GM12872 (cell line): Measurements from ENCODE around the gene MFSD6.

Experiments used
- TF ChIP-seq, protein P1 (sequence below): IDR thresholded peaks from 3 replicates; pipeline ENCODE4 v1.5.1; 2011; ENCODE audit warnings: low read depth, mild to moderate bottlenecking, low read length, moderate library complexity; ENCODE audit not compliant: insufficient read depth

The MFSD6 gene

DNA sequence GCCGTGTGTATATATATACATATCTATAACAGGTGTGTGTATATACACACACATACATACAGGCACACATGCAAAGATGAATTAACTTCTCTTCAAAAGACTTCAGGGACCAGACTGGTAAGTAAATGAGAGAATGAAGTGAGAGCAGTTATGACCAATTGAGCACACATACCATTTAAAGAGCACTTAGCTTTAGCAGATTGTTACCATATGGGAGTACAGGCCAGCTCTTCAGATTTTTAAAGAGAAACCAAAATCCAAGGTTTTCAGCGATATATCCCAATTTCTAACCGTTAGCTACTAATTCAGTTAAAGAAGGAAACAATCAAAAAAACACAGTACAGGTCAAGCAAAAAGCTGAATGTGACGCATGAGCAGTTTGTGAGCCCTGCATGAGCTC is 41.1 kb upstream of the MFSD6 start:
- TF ChIP-seq, protein P1, sequence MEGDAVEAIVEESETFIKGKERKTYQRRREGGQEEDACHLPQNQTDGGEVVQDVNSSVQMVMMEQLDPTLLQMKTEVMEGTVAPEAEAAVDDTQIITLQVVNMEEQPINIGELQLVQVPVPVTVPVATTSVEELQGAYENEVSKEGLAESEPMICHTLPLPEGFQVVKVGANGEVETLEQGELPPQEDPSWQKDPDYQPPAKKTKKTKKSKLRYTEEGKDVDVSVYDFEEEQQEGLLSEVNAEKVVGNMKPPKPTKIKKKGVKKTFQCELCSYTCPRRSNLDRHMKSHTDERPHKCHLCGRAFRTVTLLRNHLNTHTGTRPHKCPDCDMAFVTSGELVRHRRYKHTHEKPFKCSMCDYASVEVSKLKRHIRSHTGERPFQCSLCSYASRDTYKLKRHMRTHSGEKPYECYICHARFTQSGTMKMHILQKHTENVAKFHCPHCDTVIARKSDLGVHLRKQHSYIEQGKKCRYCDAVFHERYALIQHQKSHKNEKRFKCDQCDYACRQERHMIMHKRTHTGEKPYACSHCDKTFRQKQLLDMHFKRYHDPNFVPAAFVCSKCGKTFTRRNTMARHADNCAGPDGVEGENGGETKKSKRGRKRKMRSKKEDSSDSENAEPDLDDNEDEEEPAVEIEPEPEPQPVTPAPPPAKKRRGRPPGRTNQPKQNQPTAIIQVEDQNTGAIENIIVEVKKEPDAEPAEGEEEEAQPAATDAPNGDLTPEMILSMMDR = no peak

- TF ChIP-seq, protein P1 = no peak
Observed at GRCh38 chr2:190369635-190370034, 38.5 kb upstream of the MFSD6 start.

GRCh38 chr2:190376083-190376482 is 32.1 kb upstream of the MFSD6 start:
- TF ChIP-seq, protein P1 = no peak

DNA sequence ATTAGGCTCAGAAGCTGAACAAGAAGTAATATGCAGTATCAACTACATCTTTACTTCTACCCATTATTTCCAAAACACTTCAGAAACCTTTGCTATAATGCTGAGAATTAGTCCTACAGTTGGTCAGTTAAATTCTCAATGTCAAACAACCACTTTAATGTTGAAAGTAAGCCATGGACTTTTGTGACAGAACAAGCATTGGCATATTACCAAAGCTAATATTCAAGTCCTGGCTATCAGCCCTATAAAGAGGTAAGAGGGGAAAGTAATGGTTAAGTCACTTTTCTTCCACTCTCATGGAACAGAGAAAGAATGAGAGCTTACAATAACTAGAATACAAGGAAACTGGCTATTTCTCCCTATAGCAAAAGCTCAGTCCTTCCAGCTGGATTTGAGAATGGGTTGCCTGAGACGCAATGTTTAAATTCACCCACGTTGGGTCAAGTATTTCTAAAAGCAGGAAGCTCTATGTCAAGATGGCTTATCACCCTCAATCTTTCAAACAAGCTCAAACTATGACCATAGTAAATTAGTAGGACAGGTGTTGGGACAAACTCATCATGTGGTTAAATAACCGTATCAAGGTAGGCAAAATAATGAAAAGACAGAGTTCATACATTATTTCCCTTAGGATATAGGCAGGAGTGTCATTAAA is 31.4 kb upstream of the MFSD6 start:
- TF ChIP-seq, protein P1 = no peak

DNA sequence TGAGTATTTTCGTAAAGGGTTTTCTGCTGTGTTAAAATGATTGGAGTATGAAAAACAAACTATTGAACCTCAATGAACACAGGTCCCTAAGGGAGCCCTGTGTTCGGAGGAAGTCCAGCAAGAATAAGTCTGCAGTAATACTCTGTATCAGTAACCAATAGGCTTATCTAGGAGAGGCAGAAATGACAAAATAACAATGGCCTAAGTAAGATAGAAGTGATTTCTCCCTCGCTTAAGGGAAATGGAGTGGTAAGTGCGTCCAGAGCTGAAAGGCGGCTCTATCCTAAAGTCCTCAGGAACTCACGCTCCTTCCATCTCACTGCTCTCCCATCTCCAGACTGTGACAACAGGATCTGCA is 29.3 kb upstream of the MFSD6 start:
- TF ChIP-seq, protein P1 = no peak

DNA sequence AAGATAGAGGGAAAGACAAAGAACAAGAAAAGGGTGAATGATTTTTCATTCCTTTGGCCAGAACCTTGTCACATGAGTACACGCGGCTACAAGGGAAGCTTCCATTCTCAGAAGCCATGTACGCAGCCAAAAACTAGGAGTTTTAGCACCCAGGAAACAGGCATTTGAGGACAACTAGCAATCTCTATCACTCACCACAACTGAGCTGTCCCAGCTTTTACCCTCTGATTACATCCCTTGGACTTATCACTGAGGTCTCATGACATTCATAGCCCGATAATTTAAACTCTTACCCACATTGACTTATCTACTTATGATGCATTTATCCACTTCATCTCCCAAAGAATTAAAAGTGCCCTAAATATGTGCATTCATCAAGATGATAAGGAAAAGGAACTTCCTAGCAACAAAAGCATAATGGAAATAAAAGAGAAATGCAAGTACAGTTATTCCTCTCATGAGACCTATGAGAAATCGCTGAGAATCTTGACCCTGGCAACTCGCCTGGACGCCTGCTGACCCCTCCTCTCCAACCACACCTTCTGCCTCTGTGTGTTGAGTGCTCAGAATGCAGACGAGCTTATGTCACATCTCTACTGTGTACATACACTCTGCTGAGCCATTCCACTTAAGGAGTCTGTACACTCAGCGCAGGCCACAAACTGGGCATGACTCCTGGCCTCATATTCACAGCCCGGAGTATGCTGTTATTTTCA is 28.7 kb upstream of the MFSD6 start:
- TF ChIP-seq, protein P1 = no peak

- TF ChIP-seq, protein P1 = no peak
Observed at GRCh38 chr2:190380962-190381412, 27.2 kb upstream of the MFSD6 start.
